GM12873 (cell line): ENCODE measurements around the gene NME4.

Source experiments
- CTCF ChIP-seq: IDR thresholded peaks from 2 replicates; pipeline ENCODE4 v1.5.1; 2012; ENCODE audit warnings: low read depth, mild to moderate bottlenecking, moderate library complexity, low read length, control low read depth; ENCODE audit not compliant: insufficient read depth; ENCODE audit errors: missing control alignments

NME4 gene

DNA sequence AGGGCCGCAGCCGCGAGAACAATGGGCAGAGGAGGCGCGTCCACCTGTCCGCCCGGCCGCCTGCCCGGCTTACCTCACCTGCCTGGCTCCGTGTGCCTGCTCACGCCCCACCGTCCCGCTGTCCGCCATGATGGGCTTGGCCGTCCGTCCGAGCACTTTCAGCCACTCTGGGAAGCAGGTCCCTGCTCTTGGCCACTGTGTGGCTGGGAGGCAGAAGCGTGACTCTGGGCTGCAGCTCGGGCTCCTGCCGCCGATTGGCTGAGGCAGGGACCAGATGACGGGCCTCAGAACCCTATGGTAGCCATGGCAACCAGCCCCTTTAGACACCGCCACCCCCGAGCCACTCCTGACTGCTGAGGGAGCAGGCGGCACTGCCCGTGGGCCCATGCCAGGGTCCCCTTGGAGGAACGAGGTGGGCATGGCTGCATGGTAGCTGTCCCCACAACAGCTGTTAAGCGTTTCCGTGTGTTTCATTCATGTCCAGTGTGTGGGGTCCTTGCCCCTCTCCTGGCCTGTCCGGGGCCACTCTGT lies 35.6 kb upstream of the NME4 start:
- TF ChIP-seq CTCF = no peak

GRCh38 chr16:361872-362701 lies 34.9 kb upstream of the NME4 start:
- peak; percentile 82 for TF ChIP-seq CTCF

DNA sequence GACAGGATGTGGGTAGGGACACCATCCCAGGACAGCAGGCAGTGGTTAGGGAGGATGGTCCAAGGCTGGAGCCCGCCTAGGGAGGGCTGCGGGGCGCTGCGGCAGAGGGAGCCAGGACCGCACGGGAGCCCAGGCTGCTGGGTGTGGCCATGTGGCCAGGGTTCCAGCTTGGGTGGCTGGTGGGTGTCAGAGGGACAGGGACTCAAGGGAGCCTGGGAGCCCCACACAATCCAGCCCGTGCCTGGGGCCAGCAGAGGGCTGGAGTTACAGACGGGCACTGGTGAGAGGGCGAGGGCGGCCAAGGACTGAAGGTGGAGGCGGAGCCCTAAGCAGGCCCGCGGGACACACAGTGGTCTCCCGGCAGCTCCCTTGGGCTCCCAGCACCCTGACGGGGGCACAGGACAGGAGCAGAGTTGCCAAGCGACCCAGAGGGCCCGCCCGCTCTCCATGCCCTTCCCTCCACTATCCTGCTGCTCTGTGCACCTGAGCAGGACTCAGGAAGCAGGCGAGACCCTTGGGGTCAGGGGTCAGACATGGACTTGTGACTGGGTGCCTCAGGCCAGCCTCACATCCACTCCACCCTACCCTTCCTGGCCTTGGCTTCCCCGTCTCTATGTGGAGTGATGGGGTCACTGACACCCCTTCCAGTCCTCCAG lies 33.8 kb upstream of the NME4 start:
- TF ChIP-seq CTCF = no peak

DNA sequence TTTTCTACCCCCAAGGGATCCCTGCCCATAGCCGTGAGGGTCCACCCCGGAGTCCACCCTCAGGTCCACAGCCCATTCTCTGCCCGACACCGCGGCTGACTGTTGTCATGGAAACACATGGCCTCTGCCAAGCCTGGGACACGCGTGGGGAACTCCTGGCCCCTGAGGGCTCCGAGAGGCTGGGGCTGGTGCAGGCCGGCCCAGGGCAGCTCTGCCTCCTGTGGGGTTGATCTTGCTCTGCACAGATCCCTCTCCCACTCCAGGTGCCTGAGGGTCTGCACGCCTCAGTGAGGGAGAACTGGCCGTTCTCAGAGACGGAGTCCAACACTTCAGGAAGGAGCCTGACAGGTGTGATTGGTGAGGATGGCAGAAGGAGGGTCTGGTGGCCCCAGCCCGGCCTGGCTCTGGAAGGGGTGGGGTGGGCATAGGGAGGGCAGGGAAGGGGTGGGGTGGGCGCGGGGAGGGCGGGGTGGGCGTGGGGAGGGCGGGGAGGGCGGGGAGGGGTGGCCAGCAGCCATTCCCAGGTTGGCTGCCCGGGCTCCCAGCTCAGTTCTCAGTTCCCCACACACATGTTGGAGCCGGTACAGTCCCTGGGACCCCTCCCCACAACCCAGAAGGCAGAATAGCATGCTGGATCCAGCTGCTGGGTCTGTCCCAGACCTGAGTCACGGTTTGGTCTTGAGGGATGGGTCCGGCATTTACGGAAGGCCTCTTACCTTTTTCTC lies 33.1 kb upstream of the NME4 start:
- TF ChIP-seq CTCF = no peak

- no peak for TF ChIP-seq CTCF
These were observed 32.2 kb upstream of the NME4 start for GRCh38 chr16:364595-365491.

DNA sequence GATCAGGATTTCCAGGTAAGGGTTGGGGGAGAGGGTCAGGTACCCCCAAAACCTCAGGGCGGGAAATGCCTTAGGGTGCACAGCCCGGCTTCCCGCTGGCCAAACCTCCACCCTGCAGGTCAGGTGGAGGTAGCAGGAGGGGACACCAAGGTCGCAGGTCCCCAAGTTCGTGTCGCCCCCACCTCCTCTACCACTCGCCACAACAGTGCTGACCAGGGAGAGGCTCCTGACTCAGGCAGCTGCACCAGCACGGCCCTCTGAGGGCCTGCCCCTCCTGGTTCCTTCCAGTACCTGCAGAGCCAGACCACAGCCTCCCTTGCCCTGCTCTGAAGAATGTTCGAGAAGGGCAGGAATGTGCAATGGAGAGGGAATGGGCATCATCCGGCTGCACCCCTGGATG lies 30.5 kb upstream of the NME4 start:
- TF ChIP-seq CTCF = no peak
